ENCODE measurements around the gene ALS2CL.
"Not testable (repeated sequence)": the region's sequence is repeated elsewhere in the genome, so short reads cannot be mapped to it uniquely, and the experiment has no call there.

The ALS2CL gene

GRCh38 chr3:46704346-46704745 lies 10.9 kb upstream of the ALS2CL start:
- DNase-seq, result not testable (repeated sequence)

DNA sequence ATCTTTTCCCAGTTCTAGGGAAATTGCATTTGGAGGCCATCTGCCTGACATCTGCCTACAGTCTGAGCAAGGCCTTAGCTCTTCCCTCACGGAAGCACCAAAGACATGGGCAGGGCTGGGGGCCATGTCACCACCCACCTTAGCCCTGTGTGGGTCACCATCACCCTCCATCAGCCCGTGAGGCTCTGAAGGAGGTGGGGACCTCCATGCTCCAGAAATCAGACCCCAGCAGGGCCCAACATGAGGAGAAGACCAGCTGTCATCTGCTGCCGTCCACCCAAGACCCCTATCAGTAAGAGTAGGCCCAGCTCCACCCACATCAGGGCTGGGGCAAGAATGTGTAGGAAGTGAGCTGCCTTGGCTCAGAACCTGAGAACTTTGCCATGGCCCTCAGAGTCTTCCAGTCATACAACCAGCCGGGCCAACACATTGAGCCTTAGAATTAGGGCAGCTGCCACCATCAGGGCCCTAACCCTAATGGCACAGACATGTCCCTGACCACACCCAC lies 9.6 kb upstream of the ALS2CL start:
- DNase-seq, result no peak

- no peak for DNase-seq
Measured at GRCh38 chr3:46702246-46703012, 8.9 kb upstream of the ALS2CL start.

DNA sequence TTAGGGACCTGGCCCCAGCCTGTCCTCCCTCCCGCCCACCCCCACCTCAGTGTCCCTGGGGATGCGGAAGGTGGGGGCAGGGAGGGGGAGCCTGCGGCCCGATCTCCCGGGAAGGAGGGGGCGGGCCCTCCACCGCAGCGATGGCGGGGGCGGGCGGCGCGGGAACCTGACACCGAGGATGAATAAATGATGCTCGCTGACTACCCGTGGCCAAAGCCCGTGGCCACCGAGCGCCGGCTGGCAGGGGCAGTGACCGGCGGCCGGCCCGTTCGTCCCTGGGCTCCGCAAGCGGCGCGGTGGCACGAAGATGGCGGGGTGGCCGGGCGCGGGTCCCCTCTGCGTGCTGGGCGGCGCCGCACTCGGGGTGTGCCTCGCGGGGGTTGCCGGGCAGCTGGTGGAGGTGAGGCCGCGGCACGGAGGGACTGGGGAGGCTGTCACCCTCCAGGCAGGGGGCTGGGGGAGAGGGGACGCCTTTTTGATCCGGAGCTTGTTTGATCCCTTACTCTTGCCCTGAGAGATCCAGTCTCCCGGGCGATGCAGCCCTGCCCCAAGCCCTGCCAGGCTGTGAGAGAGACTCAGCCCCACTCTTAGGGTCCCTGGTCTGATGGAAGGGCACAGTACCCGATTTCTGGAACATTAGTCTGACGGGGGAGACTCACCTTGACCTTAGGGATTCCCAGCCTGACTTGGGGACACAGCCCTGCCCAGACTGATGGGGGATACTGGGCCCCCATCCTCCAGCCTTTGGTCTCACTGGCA lies 7.9 kb upstream of the ALS2CL start, which contains the start of gene TMIE:
TSS of gene TMIE (plus strand) at position 212 of the 759 bp plus-strand sequence. CDS start at position 308, 96 bp downstream.
- DNase-seq, result no peak

DNA sequence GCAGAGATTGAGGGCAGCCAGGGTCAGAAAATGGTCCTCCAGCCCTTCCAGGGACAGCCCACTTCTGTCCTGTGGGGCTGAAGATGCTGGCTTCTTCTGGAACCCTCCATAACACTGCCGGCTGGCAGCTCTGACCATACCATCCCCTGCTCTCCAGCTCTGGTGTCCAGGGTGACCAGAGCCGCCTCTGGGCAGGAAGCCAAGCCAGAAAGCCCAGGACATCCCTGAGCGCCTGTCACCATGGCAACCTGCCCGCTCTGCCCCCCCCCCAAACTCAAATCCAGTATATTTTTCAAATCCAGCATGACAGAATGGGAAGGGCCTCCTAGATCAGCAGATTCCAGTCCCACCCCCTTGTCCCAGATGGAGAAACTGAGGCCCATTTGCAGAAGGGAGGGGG lies 7.3 kb upstream of the ALS2CL start:
- no peak for DNase-seq

DNA sequence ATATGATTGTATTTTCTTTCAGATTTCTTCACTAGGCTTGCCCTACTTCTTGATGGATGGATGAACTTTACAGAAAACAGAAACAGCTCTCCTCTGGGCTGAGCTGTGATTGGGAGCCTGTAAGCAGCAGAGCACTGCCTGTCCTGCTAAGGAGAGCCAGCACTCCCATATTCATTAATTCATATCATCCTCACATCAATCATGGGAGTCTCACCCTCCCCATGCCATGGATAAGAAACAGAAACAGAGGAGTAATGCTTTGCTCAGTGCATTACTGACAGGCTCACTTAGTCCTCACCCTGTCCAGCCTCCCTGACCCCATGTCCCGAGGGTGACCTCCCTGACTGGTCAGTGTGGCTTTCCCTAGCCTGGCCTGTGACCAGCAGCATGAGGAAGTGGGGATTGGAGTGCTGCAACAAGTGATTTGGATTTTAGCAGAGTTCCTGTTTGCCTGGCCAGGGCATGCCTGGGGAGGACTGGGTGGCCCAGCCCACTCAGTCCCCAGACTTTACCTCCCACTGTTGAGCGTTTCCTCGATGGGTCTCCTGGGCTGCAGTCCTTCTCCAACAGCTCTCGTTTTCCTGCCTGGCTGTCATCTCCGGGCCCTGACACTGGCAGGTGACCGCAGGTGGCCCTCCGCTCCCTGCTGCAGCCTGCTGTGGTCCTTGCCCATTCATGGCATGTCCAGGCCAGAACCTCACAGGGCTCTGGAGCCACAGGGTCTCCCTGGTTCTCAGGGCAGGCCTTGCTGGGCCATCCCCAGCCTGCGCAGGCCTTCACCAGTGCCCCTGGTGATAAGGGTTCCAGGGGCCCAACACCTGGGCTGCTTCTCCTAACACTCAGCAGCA lies 6.4 kb upstream of the ALS2CL start:
- DNase-seq, result no peak

- DNase-seq, result peak; percentile 58
Measured at GRCh38 chr3:46695962-46696894, 2.7 kb upstream of the ALS2CL start.

GRCh38 chr3:46695177-46695961 lies 1.9 kb upstream of the ALS2CL start:
- peak; percentile 46 for DNase-seq

- no peak for DNase-seq
Measured at GRCh38 chr3:46694520-46694919, 1.0 kb upstream of the ALS2CL start.

- DNase-seq, result no peak
Measured at GRCh38 chr3:46693892-46694226, 380 bp upstream of the ALS2CL start.

DNA sequence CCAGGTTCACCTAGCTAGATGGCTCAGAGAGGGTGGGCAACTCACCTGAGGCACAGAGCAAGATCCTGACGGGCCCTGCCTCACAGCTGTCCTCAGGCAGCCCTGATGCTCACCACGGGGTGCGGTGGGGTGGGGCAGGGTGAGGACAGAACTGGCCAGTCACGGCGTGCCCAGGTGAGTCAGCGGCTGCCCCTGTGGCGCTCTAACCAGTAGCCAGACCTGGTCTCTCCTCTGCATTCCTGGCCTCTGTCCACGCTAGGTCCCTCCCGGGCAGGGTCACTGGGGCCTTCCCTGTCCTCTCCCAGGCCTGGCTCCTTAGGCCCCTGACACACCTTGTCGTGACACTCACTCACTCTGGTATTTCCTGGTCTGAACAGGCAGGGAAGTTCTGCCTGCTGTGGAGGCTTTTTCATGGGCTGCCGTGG lies 901 bp downstream of the ALS2CL start:
- DNase-seq, result peak; percentile 30

DNA sequence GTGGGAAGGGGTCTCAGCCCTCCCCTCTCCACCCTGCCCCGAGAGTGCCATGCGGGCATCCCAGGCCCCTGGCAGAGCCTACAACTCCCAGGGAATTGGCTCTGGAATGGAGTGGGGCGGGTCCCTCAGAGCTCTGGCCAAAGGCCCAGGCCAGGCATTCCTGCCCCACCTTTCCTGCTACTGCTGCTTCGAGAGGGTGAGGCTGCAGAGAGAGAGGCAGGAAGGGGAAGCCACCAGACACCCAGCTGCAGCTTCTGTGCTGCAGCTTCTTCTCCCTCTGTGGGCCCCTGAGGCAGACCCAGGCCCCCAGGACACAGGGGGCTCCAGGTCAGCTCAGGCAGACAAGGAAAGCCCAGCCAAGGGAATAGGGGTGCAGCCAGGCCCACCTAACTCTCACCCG lies 2.7 kb downstream of the ALS2CL start:
- DNase-seq, result no peak

DNA sequence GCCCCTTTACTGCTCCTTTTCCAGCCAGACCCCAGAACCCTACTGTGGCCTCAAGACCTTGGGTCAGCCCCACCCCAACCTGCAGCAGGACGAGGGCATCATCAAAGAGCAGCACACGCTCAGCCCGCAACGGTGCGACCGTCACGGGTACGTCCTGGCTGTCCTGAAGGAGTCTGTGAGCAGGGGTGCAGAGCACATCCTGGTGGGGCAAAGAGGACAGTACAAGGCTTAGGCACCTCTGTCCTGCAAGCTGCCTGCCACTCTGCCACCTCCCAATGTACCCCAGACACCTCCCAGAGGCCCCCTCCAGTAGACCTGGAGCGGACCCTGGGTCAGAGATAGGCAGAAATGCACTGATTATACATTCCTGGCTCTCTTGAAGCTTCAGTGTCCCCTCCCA lies 8.0 kb downstream of the ALS2CL start:
- no peak for DNase-seq

- DNase-seq, result no peak
Measured at GRCh38 chr3:46684891-46685290, 8.6 kb downstream of the ALS2CL start.

- DNase-seq, result no peak
Measured at GRCh38 chr3:46682974-46683373, 10.5 kb downstream of the ALS2CL start.

DNA sequence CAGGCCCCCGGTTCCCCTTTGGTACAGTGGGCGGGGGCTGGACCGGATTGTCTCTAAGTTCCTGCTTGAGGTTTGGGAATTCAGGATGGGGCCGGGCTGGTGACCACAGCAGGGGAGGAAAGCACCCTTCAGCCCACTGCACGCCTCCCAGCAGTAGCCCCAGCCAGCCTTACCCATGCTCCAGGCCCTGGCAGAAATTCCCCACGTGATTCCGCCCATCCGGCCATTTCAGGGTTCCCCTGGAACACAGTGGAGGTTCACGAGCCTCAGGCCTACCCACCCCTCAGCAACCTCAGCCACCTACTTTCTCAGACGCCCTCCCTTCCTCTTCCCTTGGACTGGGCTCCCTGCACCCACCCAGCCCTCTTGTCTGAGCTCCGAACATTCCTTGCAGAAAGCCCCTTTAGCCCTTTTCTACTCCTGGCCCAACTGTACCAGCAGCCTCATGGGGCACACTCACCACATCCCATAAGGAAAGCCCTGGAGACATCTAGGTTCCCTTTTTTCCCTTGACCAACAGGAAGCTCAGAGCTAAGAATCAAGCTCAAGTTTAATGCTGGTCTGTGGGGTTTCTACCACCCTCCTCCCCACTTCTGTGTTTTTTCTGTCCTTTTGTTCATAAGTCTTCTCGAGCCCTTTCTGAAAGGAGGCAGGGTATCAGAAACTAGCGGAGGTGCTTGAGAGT lies 11.5 kb downstream of the ALS2CL start:
- no peak for DNase-seq

DNA sequence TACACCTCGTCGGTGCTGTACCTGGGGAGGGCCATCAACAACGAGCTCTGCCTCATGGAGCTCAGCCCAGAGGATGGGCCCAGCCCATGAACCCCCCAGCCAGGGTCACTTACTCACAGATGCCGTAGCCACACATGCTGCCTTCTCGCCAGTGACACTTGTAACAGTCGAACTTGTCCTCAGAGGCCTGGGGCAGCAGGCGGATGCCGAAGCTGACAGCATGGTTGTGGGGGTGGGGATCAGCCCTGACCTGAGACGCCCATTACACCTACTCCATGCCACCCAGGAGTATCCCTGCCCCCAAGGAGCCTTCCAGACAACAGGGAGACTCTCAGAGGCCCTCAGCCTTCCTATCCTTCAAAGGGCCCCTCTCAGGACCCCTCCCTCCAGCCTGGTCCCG lies 12.1 kb downstream of the ALS2CL start:
- DNase-seq, result no peak

GRCh38 chr3:46680298-46680826 lies 13.1 kb downstream of the ALS2CL start:
- DNase-seq, result no peak

GRCh38 chr3:46679681-46680080 lies 13.8 kb downstream of the ALS2CL start:
- DNase-seq, result no peak

DNA sequence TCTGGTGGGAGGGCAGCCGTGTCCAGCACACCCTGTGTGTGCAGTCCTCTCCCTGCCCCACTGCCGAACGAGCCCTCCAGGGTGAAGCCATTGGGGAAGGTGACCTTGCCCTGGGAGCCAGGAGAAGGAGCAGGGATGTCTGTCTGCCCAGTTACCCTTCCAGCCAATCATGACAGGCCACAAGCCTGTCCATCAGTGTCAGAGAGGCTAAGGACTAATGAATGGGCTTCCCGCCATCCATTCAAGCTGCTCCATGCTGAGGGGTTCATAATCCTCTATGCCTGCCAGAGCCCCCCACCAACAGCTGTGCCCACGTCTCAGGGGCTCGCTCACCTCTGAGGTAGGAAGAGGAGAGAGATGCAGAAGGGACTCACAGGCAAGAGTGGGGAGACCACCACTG lies 15.2 kb downstream of the ALS2CL start:
- DNase-seq, result no peak

GRCh38 chr3:46677411-46677726 lies 16.1 kb downstream of the ALS2CL start:
- DNase-seq, result no peak
